OCI-LY3 (cell line): ENCODE results near the gene MRPL20.

ENCODE experiments used
- EZH2phosphoT487 ChIP-seq: fragments of 200-600 bp; shearing (Covaris generic); IDR thresholded peaks from 2 replicates; pipeline ENCODE4 v1.6.1; 2018; ENCODE audit warnings: antibody characterized with exemption, mixed run types, low read depth
- TF ChIP-seq, protein P1 (sequence below): fragments of 200-600, 300-600 bp; sonication (generic); IDR thresholded peaks from 2 replicates; pipeline ENCODE4 v1.5.1; 2014; ENCODE audit warnings: antibody characterized with exemption, low read length, low read depth

DNA sequence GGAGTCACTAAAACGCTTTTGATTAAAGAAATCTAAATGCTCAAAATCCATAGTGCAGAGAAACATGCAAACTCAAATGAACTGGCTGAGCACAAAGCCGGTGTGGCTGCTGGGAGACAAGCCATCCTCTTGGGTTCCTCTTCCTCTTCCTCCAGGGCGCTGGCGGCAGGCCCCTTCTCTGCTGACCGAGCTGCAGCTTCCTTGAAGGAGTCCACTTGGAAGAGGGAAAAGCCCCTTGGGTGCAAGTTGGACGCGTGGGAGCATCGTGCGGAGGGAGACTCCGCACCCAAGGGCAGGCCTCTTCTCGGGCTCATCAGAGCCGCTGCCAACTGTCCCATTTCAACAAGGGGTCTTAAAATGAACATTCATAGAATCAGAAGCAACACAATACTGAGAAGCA lies 15.9 kb downstream of the MRPL20 start:
- TF ChIP-seq, protein P1, sequence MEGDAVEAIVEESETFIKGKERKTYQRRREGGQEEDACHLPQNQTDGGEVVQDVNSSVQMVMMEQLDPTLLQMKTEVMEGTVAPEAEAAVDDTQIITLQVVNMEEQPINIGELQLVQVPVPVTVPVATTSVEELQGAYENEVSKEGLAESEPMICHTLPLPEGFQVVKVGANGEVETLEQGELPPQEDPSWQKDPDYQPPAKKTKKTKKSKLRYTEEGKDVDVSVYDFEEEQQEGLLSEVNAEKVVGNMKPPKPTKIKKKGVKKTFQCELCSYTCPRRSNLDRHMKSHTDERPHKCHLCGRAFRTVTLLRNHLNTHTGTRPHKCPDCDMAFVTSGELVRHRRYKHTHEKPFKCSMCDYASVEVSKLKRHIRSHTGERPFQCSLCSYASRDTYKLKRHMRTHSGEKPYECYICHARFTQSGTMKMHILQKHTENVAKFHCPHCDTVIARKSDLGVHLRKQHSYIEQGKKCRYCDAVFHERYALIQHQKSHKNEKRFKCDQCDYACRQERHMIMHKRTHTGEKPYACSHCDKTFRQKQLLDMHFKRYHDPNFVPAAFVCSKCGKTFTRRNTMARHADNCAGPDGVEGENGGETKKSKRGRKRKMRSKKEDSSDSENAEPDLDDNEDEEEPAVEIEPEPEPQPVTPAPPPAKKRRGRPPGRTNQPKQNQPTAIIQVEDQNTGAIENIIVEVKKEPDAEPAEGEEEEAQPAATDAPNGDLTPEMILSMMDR = no peak
- TF ChIP-seq EZH2phosphoT487 = no peak
